WERI-Rb-1 (cell line): ENCODE data around the gene SEMA5A.

Experiments used
- DNase-seq: peaks from one replicate; pipeline ENCODE4 v3.0.0-alpha.2; 2020
- H3K27ac ChIP-seq: fragments of 250-450 bp; sonication (Bioruptor Pico); 2 replicates; pipeline ENCODE4 v1.5.1; 2020; ENCODE audit warnings: mild to moderate bottlenecking, moderate library complexity
- H3K27me3 ChIP-seq: fragments of 250-450 bp; sonication (Bioruptor Pico); 2 replicates; pipeline ENCODE4 v1.5.1; 2021; ENCODE audit warnings: mild to moderate bottlenecking, low read depth, moderate library complexity; ENCODE audit not compliant: insufficient read depth, severe bottlenecking
- H3K36me3 ChIP-seq: fragments of 250-450 bp; sonication (Bioruptor Pico); 2 replicates; pipeline ENCODE4 v1.5.1; 2020; ENCODE audit warnings: mild to moderate bottlenecking, moderate library complexity
- H3K4me3 ChIP-seq: 2 replicates; pipeline ENCODE4 v1.5.1; 2011; ENCODE audit warnings: low read depth, mild to moderate bottlenecking, control low read depth, low read length
- H3K9me3 ChIP-seq: fragments of 250-450 bp; sonication (Bioruptor Pico); 2 replicates; pipeline ENCODE4 v1.5.1; 2021; ENCODE audit warnings: mild to moderate bottlenecking, moderate library complexity; ENCODE audit not compliant: severe bottlenecking
- CTCF ChIP-seq: IDR thresholded peaks from 2 replicates; pipeline ENCODE4 v1.5.1; 2011; ENCODE audit warnings: low read depth, mild to moderate bottlenecking, control low read depth, inconsistent platforms, low read length

The SEMA5A gene

DNA sequence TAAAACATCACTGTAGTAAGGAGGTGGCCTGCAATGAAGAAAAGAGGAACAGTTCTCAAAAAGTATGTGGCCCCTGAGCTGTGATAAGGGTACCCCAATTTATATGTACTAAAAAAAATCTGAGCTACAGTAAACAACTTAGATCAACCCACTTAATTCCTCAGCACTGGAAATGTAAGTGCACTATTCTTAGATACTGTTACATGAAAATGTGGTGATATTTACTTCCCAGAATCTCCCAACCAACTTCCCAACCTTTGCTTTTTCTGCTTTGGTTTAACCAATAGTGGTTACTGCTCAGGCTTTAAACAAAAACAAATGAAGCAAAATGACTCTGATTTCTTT lies 114.8 kb downstream of the SEMA5A start:
- no peaks in the 10 kb centered on the region for H3K9me3 ChIP-seq
- no peak overlapping the region for H3K27ac ChIP-seq
- no peaks in the 10 kb centered on the region for H3K27me3 ChIP-seq
- no peaks in the 10 kb centered on the region for H3K36me3 ChIP-seq
- no peak for DNase-seq
- no peak overlapping the region for H3K4me3 ChIP-seq
- TF ChIP-seq CTCF = no peak

DNA sequence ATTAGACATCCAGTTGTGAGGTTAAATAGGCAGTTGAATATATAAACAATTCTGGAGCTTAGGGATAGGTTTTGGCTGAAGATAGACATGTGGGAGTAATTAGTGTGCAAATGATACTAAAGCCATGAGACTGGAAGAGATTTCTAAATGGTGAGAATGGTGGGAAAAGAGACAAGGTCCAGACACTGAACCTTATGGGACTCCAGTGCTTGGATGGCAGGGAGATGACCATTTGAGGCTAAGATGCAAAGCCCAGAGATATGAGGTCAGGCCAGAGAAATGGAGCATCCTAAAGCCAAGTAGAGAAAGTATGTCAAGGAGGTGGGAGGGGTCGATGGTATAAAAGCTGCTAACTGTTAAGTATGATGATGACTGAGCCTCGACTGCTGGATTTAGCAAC lies 115.6 kb downstream of the SEMA5A start:
- no peak for DNase-seq

DNA sequence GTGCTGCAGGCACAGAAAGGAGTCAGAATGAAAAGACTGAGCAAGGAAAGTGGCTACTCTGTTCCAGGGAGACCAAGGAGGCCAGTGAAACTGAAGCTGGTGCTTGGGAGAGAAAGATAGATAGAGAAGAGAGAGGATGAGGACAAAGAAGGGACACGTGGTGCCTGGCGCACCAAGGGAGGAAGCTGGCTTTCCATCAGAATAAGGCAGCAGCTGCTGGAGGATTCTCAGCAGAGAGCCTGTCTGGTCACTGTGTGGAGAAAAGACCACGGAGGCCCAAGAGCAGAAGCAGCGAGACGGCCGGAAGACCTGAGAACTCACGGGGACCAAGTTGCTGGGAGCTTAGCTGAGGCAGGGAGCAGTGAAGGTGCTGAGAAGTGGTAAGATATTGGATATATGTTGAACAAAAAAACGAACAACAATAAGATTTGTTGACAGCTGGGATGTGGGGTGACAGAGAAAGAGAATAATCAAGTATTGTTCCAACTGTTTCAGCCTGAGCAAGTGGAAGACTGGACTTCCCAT lies 116.1 kb downstream of the SEMA5A start:
- no peak for TF ChIP-seq CTCF
- Histone ChIP-seq H3K27ac (no peak overlapping the region), H3K4me3 (no peak overlapping the region), H3K27me3 (no peaks in the 10 kb centered on the region), H3K36me3 (no peaks in the 10 kb centered on the region), H3K9me3 (no peaks in the 10 kb centered on the region)
- no peak for DNase-seq

More for the DNA sequence above, 115.6 kb downstream of the SEMA5A start:
- Histone ChIP-seq H3K27me3 (no peaks in the 10 kb centered on the region), H3K4me3 (no peak overlapping the region), H3K9me3 (no peaks in the 10 kb centered on the region), H3K36me3 (no peaks in the 10 kb centered on the region), H3K27ac (no peak overlapping the region)
- TF ChIP-seq CTCF = no peak

GRCh38 chr5:9428272-9428671 lies 117.6 kb downstream of the SEMA5A start:
- no peak for TF ChIP-seq CTCF
- Histone ChIP-seq H3K4me3 (no peak overlapping the region), H3K27ac (no peak overlapping the region), H3K9me3 (no peaks in the 10 kb centered on the region), H3K36me3 (no peaks in the 10 kb centered on the region), H3K27me3 (no peaks in the 10 kb centered on the region)
- DNase-seq = no peak

GRCh38 chr5:9425710-9426109 lies 120.2 kb downstream of the SEMA5A start:
- Histone ChIP-seq H3K27ac (no peak overlapping the region), H3K27me3 (no peaks in the 10 kb centered on the region), H3K4me3 (no peak overlapping the region), H3K9me3 (no peaks in the 10 kb centered on the region), H3K36me3 (no peaks in the 10 kb centered on the region)
- TF ChIP-seq CTCF = no peak
- no peak for DNase-seq

DNA sequence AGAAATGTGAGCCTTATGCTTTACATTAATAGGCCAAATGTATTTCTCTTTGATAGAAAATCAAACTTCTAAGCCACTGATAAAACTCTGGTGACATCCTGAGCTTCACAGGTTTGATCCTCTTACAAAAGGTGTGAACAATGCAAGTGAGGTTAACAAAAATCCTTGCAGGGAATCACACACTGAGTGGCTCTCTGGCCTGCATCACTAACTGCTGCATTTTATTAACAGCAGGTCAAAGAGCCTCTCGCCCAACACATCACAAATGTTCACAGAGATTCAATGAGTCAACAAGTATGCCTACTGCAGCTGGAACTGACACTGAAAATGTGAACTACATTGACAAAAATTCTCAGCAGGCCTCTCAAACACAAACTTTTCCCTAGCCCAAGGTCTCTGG lies 122.3 kb downstream of the SEMA5A start:
- DNase-seq = no peak
- no peak overlapping the region for H3K4me3 ChIP-seq
- no peaks in the 10 kb centered on the region for H3K9me3 ChIP-seq
- no peak for TF ChIP-seq CTCF
- H3K27me3 ChIP-seq = no peaks in the 10 kb centered on the region
- no peak overlapping the region for H3K27ac ChIP-seq
- no peaks in the 10 kb centered on the region for H3K36me3 ChIP-seq
